HG03520 (cell line): ENCODE results near the gene ZNF382.

Experiments used
- ATAC-seq: cut with Tn5 transposase; IDR thresholded peaks from one replicate; pipeline ENCODE4 v1.9.1; 2021; ENCODE audit warnings: mild to moderate bottlenecking, moderate library complexity; ENCODE audit not compliant: unreplicated experiment

Gene ZNF382

GRCh38 chr19:36674201-36674600 lies 69.1 kb downstream of the ZNF382 start:
- ATAC-seq, result no peak

GRCh38 chr19:36679455-36679854 lies 74.3 kb downstream of the ZNF382 start:
- no peak for ATAC-seq
